ENCODE measurements around the gene ZSCAN9. TPM values are rescaled to one million over a fixed set of nuclear protein-coding genes. Genes with fewer than 3 reads are reported as not detected.

The ZSCAN9 gene
- total RNA-seq, 4 donors from 2014 or later = 13.0 to 18.7 (median 14.8) TPM

DNA sequence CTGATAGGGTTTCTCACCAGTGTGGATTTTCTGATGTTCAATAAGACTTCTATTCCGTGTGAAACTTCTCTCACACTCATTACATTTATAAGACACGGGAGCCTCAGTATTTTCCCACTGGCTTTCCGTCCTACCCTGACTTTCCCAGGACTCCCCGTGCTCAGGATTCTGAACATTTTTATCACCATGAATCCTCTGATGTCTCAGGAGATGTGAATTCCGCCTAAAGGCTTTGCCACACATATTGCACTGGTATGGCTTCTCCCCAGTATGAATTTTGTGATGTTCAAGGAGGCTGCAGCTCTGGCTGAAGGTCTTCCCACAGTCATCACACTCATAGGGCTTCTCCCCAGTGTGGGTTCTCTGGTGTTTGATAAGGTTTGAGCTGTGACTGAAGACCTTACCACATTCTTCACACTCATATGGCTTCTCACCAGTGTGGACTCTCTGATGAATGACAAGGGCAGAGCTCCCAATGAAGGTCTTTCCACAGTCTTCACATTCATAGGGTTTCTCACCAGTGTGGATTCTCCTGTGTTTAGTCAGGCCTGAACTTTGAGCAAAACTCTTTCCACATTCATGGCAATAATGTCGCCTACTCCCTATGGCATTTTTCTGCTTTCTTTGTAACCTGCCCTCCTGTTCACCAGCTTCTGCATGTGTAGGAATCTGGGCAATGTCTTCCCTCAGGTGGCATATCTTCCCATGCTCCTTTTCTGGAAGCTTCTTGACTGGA lies 20.3 kb downstream of the ZSCAN9 start:
- H3K4me1 ChIP-seq = peaks cover 0 to under 1% of the 10 kb centered on the region in 2 donors
- intact Hi-C loops (cut with DNase I) = no loop called here
- H3K9me3 ChIP-seq = no peaks in the 10 kb centered on the region
- no peaks in the 10 kb centered on the region for H3K27me3 ChIP-seq
- WGBS, 2 donors = 93% methylated on average over 6 of the region's 6 CpGs
- H3K4me3 ChIP-seq (replicated peaks in 1 of 3) = no peak overlapping the region
- peaks cover 7 to 26% of the 10 kb centered on the region in 2 donors for H3K36me3 ChIP-seq
- TF ChIP-seq, protein P1, sequence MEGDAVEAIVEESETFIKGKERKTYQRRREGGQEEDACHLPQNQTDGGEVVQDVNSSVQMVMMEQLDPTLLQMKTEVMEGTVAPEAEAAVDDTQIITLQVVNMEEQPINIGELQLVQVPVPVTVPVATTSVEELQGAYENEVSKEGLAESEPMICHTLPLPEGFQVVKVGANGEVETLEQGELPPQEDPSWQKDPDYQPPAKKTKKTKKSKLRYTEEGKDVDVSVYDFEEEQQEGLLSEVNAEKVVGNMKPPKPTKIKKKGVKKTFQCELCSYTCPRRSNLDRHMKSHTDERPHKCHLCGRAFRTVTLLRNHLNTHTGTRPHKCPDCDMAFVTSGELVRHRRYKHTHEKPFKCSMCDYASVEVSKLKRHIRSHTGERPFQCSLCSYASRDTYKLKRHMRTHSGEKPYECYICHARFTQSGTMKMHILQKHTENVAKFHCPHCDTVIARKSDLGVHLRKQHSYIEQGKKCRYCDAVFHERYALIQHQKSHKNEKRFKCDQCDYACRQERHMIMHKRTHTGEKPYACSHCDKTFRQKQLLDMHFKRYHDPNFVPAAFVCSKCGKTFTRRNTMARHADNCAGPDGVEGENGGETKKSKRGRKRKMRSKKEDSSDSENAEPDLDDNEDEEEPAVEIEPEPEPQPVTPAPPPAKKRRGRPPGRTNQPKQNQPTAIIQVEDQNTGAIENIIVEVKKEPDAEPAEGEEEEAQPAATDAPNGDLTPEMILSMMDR (IDR thresholded peaks at IDR 0.05) = no peak
- no peak for TF ChIP-seq POLR2A (IDR thresholded peaks at IDR 0.05)
- H3K27ac ChIP-seq = no peak overlapping the region
- DNase-seq = no peak

DNA sequence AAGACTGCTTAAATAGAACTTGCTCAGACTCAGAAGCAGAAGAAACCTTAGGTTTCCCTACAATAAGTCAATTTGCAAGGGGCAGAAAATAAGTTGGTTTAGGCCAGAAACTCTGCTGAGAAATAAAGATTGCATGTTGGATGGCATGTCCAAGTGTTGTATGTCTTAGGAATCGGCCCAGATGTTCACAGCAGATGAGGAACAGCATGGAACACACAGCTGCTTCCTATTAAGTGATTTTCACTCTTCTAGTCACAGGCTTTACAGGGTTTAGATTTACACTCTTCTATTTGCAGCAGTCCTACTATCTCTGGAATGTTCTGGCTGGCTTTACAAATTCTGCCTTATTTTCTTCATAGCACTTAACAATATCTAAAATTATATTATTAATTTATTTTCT lies 23.8 kb downstream of the ZSCAN9 start:
- TF ChIP-seq POLR2A (IDR thresholded peaks at IDR 0.05) = no peak
- TF ChIP-seq, protein P1 (IDR thresholded peaks at IDR 0.05) = no peak
- Histone ChIP-seq H3K4me1 (peaks cover 6 to 15% of the 10 kb centered on the region in 2 donors), H3K9me3 (no peaks in the 10 kb centered on the region), H3K4me3 (replicated peaks in 1 of 3) (no peak overlapping the region), H3K27ac (no peak overlapping the region), H3K36me3 (peaks cover 7 to 26% of the 10 kb centered on the region in 2 donors), H3K27me3 (no peaks in the 10 kb centered on the region)
- WGBS, 2 donors = 90 to 91% methylated on average over 1 of the region's 1 CpG
- intact Hi-C loops (cut with DNase I) = no loop called here
- DNase-seq = no peak

DNA sequence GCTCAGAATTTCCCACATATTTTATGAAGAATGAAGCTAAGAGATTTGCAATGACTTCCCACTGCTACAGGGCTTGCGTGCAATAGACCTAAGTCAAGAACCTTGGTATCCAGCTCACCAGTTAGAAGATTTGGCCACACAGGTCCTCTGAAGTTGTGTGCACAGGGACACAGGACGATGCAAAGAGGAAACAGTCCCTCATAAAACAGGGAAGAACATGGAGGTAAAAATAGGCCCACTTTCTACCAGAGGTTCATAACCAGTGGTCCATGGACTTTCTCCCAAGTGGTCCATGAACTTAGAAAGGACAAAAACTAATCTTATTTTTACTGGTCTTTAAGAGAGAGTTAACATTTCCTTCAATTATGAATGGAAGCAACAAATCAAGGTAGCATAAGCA lies 25.7 kb downstream of the ZSCAN9 start:
- peaks cover 6 to 15% of the 10 kb centered on the region in 2 donors for H3K4me1 ChIP-seq
- DNase-seq = no peak
- H3K4me3 ChIP-seq (replicated peaks in 1 of 3) = no peak overlapping the region
- no peaks in the 10 kb centered on the region for H3K9me3 ChIP-seq
- TF ChIP-seq, protein P1 (IDR thresholded peaks at IDR 0.05) = no peak
- no peak for TF ChIP-seq POLR2A (IDR thresholded peaks at IDR 0.05)
- WGBS, 2 donors = 72 to 84% methylated on average over 2 of the region's 2 CpGs
- intact Hi-C loops (cut with DNase I) = no loop called here
- H3K27me3 ChIP-seq = no peaks in the 10 kb centered on the region
- H3K27ac ChIP-seq = no peak overlapping the region
- peaks cover 2 to 17% of the 10 kb centered on the region in 2 donors for H3K36me3 ChIP-seq

DNA sequence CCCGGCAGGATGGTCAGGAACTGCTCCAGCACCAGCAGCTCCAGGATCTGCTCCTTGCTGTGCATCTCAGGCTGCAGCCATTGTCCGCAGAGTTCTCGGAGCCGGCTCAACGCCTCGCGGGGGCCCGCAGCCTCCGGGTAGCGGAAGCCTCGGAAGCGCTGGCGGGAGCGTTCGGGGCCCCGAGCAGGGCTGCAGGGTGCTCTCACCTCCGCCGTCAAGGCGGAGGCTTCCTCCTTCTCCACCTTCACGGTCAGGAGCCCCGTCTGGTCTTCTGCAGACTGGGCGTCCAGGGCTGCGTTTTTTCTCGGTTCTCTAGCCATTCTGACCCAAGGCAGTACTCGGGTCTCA lies 26.6 kb downstream of the ZSCAN9 start:
- WGBS, 2 donors = 0% methylated on average over 8 to 20 of the region's 25 CpGs
- Histone ChIP-seq H3K36me3 (peaks cover 0 to 8% of the 10 kb centered on the region in 2 donors), H3K27ac (peak overlapping the region in 1 of 3 donors; percentile 8), H3K27me3 (no peaks in the 10 kb centered on the region), H3K9me3 (no peaks in the 10 kb centered on the region), H3K4me1 (peaks cover 6 to 15% of the 10 kb centered on the region in 2 donors), H3K4me3 (replicated peaks in 1 of 3) (peak overlapping the region; percentile 64 to 87 (median 86))
- DNase-seq = no peak
- intact Hi-C loops (cut with DNase I) = no loop called here
- no peak for TF ChIP-seq POLR2A (IDR thresholded peaks at IDR 0.05)
- TF ChIP-seq, protein P1 (IDR thresholded peaks at IDR 0.05) = no peak

All from thyroid gland (tissue), 4 donors.